HG02970 (cell line): ENCODE results near the gene KRTAP5-5.

Experiments used
- ATAC-seq: cut with Tn5 transposase; IDR thresholded peaks from one replicate; pipeline ENCODE4 v1.9.1; 2021; ENCODE audit warnings: mild to moderate bottlenecking, moderate library complexity, moderate number of reproducible peaks; ENCODE audit not compliant: unreplicated experiment, low FRiP score

The KRTAP5-5 gene

DNA sequence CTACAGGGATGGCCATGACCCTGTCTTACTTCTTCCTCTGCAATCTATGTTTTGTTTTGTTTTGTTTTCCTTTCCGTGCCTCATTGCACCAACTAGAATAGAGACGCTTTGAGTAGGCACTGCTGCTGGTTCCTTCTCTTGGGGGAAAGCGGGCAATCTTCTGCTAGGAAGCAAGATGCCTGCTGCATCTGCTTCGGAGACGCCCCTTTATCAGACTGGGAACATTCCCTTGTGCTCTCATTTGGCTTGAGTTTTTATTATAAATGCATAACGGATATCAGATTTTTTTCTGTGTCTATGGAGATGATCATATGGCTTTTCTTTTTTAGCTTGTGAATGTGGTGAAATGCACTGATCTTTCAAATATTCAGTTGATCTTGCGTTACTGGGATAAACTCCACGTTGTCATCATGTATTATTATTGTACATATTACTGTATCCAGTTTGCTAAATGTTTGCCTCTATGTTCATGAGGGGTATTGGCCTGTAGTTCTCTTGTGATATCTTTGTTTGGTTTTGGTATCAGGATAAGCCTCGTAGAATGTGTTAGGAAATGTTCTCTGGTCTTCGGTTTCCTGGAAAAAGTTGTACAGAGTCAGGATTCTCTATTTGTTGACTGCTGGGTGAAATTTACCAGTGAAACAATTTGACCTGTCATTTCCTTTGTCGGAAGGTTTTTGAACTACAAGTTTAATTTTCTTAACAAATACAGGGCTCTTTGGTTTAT, 44.0 kb downstream of the KRTAP5-5 start:
- no peak for ATAC-seq

DNA sequence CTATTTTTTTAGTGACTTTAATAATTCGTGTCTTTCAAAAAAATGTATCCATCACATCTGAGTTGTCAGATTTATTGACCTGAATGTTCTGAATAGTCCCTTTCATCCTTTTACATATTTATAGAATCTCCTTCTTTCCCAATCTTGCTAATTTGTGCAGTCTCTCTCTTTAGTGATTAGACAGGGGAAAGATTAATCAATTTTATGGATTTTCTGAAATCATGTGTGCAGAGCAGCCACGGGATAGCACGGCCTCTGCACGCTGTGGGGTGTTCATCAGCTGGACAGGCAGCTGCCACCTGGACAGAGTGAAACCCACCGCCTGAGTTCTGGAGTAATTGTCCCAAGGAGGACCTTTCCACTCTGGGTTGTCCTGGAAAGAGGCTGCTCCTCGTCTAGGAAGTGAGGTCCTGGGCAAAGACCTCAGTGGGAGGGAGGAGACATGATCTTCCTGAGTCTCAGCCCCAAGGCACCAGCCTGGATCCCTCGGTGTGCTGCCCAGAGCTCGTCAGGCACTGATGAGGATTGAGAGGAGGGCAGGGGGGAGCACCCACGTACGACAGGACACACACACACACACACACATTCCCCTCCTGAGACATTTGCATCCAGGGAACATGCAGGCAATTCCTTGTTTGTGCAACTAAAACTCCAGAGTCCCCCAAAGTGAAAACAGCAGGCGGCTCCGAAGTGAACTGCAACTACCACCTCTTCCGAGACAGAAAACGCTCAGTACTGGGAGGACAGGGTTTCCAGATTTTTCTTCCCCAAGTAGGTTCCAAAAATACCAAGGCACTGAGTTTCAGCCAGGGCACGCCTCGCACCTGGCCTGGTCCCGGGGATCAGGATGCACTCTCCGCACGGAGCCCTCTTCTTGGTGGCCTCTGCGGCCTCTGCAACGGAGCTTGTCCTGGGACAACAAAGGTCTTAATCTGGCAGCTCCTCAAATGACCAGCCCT, 44.9 kb downstream of the KRTAP5-5 start:
- ATAC-seq, result no peak

- ATAC-seq, result no peak
These were observed 46.1 kb downstream of the KRTAP5-5 start for GRCh38 chr11:1675536-1676228.

DNA sequence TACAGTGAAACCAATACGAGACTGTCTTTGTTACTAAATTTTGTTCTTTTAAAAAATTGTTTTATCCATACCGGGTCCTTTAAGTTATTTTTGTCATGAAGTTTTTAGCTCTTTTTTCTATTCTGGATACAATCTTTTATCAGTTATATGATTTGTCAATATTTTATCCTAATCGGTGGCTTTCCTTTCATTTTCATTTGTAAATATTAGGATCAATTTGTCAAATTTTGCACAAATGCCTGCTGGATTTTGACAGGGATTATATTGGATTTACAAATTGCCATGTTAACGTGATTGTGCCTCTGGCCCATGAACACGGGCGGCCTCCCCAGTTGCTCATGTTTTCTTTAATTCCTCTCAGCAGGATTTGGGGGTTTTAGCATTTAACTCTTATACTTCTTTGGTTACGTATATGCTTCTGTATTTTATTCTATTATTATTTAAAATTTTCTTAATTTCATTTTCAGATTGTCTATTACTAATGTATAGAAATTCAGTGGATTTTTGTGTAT, 46.7 kb downstream of the KRTAP5-5 start:
- no peak for ATAC-seq

- ATAC-seq, result no peak
These were observed 50.3 kb downstream of the KRTAP5-5 start for GRCh38 chr11:1679881-1680280.
